ENCODE results near the gene RNF112.

RNF112 gene

DNA sequence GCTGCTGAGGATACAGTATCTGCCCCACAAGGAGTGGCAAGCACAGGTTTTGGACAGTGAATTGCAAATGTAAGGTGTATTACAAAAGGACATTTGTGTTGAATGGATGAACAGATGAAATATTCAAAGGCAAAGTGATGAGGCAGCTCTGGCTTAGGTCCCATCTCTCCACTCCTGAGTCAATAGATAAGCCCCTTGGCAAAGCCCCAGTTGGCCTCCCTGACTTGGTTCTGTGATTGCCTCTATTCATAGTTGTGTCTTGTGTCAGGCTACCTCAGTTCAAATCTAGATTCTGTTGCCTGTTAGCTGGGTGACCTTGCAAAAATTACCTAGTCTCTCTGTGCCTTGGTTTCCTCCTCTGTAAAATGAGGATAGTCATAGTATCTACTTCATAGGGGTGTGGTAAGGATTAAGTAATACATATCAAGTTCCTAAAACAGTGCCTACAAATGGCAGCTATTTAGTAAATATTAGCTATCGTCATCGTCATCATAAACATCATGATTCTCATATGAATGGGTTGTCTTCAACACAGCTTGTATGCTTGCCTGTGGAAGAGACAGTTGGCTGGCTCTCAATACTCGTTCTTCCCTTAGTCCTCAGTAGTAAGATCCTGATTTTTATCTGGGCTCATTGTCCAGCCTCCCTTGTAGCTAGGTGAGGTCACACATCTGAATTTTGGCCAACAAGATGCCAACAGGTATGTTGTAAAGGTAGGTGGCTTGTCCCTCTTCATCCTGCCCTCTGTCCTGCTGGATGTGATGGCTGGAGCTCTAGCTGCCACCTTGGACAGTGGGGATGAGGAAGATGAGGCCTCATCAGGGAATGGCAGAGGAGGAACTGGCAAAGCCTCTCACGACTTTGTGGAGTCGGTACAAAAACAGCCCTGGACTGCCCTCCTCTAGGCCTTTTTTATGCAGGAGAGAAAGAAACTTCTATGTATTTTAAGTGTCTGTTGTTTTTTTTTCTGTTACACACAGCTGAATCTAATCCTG lies 21.9 kb upstream of the RNF112 start:
- Histone ChIP-seq H3K27ac (peak overlapping the region; percentile 96 to 99), H3K4me3 (no peak overlapping the region)
- TF ChIP-seq CTCF (IDR thresholded peaks at IDR 0.05) = no peak
- peak; percentile 66 for DNase-seq (ENCODE audit: low spot score)

DNA sequence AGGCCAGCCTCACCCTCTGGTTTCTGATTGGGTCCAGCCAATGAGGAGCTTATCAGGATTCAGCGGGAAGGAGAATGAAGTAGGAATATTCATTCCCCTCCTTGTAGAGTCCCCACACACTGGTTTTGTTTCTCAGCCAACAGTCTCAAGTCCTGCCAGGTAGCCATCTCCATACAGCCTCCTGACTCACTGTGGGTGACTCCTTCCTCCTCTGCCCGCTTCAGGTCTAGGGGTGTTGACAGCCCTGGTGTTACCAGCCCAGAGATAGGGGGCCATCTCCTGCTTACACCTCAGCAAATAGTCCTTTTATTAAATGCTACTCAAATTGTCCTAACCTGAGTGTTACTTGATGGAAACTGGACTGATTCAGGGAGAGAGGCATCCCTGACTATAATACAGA lies 20.1 kb upstream of the RNF112 start:
- no peak for TF ChIP-seq CTCF (IDR thresholded peaks at IDR 0.05)
- H3K27ac ChIP-seq = peak overlapping the region; percentile 96 to 99
- peak; percentile 70 for DNase-seq (ENCODE audit: low spot score)

DNA sequence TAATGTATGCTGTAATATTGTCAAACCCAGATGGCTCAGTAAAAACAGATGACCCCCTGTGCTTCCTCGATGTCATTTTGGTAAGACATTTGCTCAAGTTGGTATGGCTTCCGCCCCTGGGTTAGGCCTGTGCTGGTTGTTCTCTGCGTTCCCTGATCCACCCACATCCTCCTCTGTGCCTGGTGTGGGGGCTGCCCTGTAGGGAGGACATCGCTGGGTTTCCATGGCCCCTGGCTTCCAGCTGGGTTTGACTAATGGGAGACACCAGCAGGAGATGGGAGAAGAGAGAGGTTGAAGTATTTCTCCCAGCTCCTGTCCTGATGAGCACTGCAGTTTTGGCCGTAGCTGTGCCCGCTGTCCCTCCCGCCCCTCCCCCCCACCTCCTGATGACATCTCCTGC lies 19.6 kb upstream of the RNF112 start:
- TF ChIP-seq CTCF (IDR thresholded peaks at IDR 0.05) = no peak
- H3K27ac ChIP-seq = peak overlapping the region; percentile 96 to 99
- peak; percentile 46 for DNase-seq (ENCODE audit: low spot score)
- no peak overlapping the region for H3K4me3 ChIP-seq

More for the DNA sequence above, 20.1 kb upstream of the RNF112 start:
- H3K4me3 ChIP-seq = no peak overlapping the region

GRCh38 chr17:19392303-19392702 lies 18.7 kb upstream of the RNF112 start:
- TF ChIP-seq CTCF (IDR thresholded peaks at IDR 0.05) = no peak
- Histone ChIP-seq H3K4me3 (no peak overlapping the region), H3K27ac (peak overlapping the region; percentile 96 to 99)
- DNase-seq (ENCODE audit: low spot score) = peak; percentile 58

- Histone ChIP-seq H3K27ac (peak overlapping the region; percentile 74 to 82), H3K4me3 (no peak overlapping the region)
- peak; percentile 74 for DNase-seq (ENCODE audit: low spot score)
- TF ChIP-seq CTCF (IDR thresholded peaks at IDR 0.05) = no peak
These were observed 13.4 kb upstream of the RNF112 start for GRCh38 chr17:19397556-19398041.

DNA sequence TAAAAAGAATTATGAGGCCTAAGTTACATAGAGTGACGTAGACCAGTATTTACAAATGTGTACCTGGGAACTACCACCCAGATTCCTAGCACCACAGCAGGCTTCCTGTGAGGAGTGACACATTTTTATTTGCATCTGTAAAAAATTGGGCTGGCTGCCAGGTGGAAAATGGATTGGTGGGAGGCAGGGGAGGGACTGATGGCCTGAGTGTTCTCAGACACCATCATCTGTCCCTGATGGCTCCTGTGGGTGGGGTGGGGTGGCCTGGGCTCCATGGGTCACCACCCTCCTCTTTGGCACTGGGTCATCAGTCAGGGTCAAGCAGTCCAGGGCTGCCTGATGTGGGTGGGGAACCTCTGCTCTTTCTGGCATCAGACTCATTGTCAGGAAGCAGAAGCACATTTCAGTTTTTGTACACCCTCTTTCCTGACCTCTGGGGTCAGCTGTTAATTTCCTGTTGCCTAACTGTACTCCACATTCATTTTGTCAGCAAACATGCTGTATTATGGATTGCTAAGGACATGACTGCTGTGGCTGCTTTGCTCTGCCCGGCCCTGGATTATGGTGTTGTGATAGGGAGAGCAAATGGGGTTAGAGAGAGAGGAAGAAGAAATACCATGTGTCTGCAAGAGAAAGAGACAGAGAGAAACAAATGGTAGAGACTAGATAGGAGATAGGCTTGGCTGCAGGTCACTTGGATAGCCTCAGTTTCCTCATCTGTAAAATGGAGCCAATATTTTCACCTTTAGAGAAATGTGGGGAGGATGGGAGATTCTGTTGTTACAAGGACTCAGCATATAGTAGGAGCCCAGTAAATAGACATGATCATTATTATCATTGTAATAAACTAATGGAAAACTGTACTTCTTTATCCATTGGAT lies 12.5 kb upstream of the RNF112 start:
- Histone ChIP-seq H3K4me3 (no peak overlapping the region), H3K27ac (peak overlapping the region; percentile 74 to 82)
- DNase-seq (ENCODE audit: low spot score) = peak; percentile 80
- TF ChIP-seq CTCF (IDR thresholded peaks at IDR 0.05) = no peak

Measured in coronary artery (tissue), 2 donors.